NCI-H82 (cell line): ENCODE data around the gene TXNRD1.
A peak's percentile ranks its signal among the peaks of the same experiment; 100 is the strongest.
"Not testable (repeated sequence)": the region's sequence is repeated elsewhere in the genome, so short reads cannot be mapped to it uniquely, and the experiment has no call there.

Experiments used
- DNase-seq: peaks from one replicate; lab custom pipeline; 2025; lab: John Stamatoyannopoulos, UW

TXNRD1 gene

GRCh38 chr12:104237930-104238329 lies 22.4 kb downstream of the TXNRD1 start:
- DNase-seq, result no peak

- DNase-seq, result no peak
Measured at GRCh38 chr12:104242546-104243206, 27.1 kb downstream of the TXNRD1 start.

GRCh38 chr12:104243551-104243950 lies 28.0 kb downstream of the TXNRD1 start:
- DNase-seq, result no peak

- no peak for DNase-seq
Measured at GRCh38 chr12:104243971-104244370, 28.4 kb downstream of the TXNRD1 start.

GRCh38 chr12:104247698-104248097 lies 32.1 kb downstream of the TXNRD1 start:
- DNase-seq, result no peak

GRCh38 chr12:104248444-104248843 lies 32.9 kb downstream of the TXNRD1 start:
- no peak for DNase-seq

GRCh38 chr12:104249017-104249416 lies 33.4 kb downstream of the TXNRD1 start:
- peak; percentile 22 for DNase-seq

- no peak for DNase-seq
Measured at GRCh38 chr12:104249898-104250297, 34.3 kb downstream of the TXNRD1 start.

- peak; percentile 51 for DNase-seq
Measured at GRCh38 chr12:104250366-104251125, 35.0 kb downstream of the TXNRD1 start.

GRCh38 chr12:104257913-104258472 lies 42.4 kb downstream of the TXNRD1 start:
- no peak for DNase-seq

- peak; percentile 26 for DNase-seq
Measured at GRCh38 chr12:104258476-104259067, 43.0 kb downstream of the TXNRD1 start.

- no peak for DNase-seq
Measured at GRCh38 chr12:104263026-104263425, 47.4 kb downstream of the TXNRD1 start.

GRCh38 chr12:104263580-104264358 lies 48.2 kb downstream of the TXNRD1 start:
- peak; percentile 30 for DNase-seq

- DNase-seq, result not testable (repeated sequence)
Measured at GRCh38 chr12:104265436-104265835, 49.9 kb downstream of the TXNRD1 start.

- DNase-seq, result no peak
Measured at GRCh38 chr12:104272938-104273337, 57.4 kb downstream of the TXNRD1 start.

- no peak for DNase-seq
Measured at GRCh38 chr12:104273503-104273902, 57.9 kb downstream of the TXNRD1 start.

GRCh38 chr12:104274811-104275210 lies 59.2 kb downstream of the TXNRD1 start:
- DNase-seq, result no peak

GRCh38 chr12:104275689-104276088 lies 60.1 kb downstream of the TXNRD1 start:
- DNase-seq, result no peak

GRCh38 chr12:104276273-104277131 lies 60.9 kb downstream of the TXNRD1 start:
- DNase-seq, result no peak

GRCh38 chr12:104279164-104279563 lies 63.6 kb downstream of the TXNRD1 start:
- DNase-seq, result no peak

GRCh38 chr12:104280111-104280510 lies 64.5 kb downstream of the TXNRD1 start:
- DNase-seq, result no peak
